Parathyroid adenoma (tissue), 2 donors: ENCODE results near the gene PCDHGB7.
A peak's percentile ranks its signal among the peaks of the same experiment; 100 is the strongest.
"Not testable (repeated sequence)": the region's sequence is repeated elsewhere in the genome, so short reads cannot be mapped to it uniquely, and the experiment has no call there.

Experiments used
- H2AFZ ChIP-seq: fragments of 300-600 bp; sonication (generic); one replicate; pipeline ENCODE4 v1.7.0; 2017; ENCODE audit warnings: antibody characterized with exemption, mild to moderate bottlenecking
- H3K27ac ChIP-seq: fragments of 300-600 bp; sonication (generic); one replicate; pipeline ENCODE4 v1.7.0; 2017
- H3K27me3 ChIP-seq: fragments of 300-600 bp; sonication (generic); one replicate; pipeline ENCODE4 v1.7.0; 2017; ENCODE audit warnings: low read length; ENCODE audit not compliant: control insufficient read depth, insufficient read depth
- H3K36me3 ChIP-seq: fragments of 300-600 bp; sonication (generic); one replicate; pipeline ENCODE4 v1.7.0; 2017; ENCODE audit warnings: low read length; ENCODE audit not compliant: control insufficient read depth, insufficient read depth
- H3K4me1 ChIP-seq: fragments of 300-600 bp; sonication (generic); one replicate; pipeline ENCODE4 v1.7.0; 2017; ENCODE audit warnings: control low read depth
- H3K4me2 ChIP-seq: fragments of 300-600 bp; sonication (generic); one replicate; pipeline ENCODE4 v1.7.0; 2017; ENCODE audit warnings: low read length
- H3K4me3 ChIP-seq: fragments of 300-600 bp; sonication (generic); one replicate; pipeline ENCODE4 v1.7.0; 2017; ENCODE audit warnings: low read depth, low read length
- H3K79me2 ChIP-seq: fragments of 300-600 bp; sonication (generic); one replicate; pipeline ENCODE4 v1.7.0; 2017; ENCODE audit warnings: control low read depth
- H3K9ac ChIP-seq: fragments of 300-600 bp; sonication (generic); one replicate; pipeline ENCODE4 v1.7.0; 2017; ENCODE audit warnings: mild to moderate bottlenecking
- H3K9me3 ChIP-seq: fragments of 300-600 bp; sonication (generic); one replicate; pipeline ENCODE4 v1.7.0; 2017; ENCODE audit warnings: low read length; ENCODE audit not compliant: control insufficient read depth
- TF ChIP-seq, protein P1 (sequence below): fragments of 300-600 bp; sonication (generic); IDR thresholded peaks from one replicate; pipeline ENCODE4 v1.7.0; 2017; ENCODE audit warnings: antibody characterized with exemption, mild to moderate bottlenecking
- donor health status: primary hyperparathyroidism.

Gene PCDHGB7

GRCh38 chr5:141387557-141388311 lies 29.7 kb upstream of the PCDHGB7 start, which contains the start of gene PCDHGB4:
PCDHGB4 (plus strand) TSS chr5:141387698; CDS start chr5:141387885, 187 bp downstream.
- H3K9me3 ChIP-seq, H3K79me2 ChIP-seq, H2AFZ ChIP-seq, H3K27ac ChIP-seq, H3K4me2 ChIP-seq, H3K27me3 ChIP-seq, H3K36me3 ChIP-seq, H3K4me1 ChIP-seq, H3K4me3 ChIP-seq, H3K9ac ChIP-seq: not testable (repeated sequence)
- TF ChIP-seq, protein P1, sequence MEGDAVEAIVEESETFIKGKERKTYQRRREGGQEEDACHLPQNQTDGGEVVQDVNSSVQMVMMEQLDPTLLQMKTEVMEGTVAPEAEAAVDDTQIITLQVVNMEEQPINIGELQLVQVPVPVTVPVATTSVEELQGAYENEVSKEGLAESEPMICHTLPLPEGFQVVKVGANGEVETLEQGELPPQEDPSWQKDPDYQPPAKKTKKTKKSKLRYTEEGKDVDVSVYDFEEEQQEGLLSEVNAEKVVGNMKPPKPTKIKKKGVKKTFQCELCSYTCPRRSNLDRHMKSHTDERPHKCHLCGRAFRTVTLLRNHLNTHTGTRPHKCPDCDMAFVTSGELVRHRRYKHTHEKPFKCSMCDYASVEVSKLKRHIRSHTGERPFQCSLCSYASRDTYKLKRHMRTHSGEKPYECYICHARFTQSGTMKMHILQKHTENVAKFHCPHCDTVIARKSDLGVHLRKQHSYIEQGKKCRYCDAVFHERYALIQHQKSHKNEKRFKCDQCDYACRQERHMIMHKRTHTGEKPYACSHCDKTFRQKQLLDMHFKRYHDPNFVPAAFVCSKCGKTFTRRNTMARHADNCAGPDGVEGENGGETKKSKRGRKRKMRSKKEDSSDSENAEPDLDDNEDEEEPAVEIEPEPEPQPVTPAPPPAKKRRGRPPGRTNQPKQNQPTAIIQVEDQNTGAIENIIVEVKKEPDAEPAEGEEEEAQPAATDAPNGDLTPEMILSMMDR = peak; percentile 43

DNA sequence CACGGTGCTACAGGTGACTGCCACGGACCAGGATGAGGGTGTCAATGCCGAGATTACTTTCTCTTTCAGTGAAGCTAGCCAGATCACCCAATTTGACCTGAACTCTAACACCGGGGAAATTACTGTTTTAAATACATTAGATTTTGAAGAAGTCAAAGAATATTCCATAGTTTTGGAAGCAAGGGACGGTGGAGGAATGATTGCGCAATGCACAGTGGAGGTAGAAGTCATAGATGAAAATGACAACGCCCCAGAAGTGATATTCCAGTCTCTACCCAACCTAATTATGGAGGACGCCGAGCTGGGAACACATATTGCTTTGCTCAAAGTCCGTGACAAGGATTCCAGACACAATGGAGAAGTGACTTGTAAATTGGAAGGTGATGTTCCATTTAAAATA lies 28.8 kb upstream of the PCDHGB7 start:
- Histone ChIP-seq H3K4me2 (no peak overlapping the region), H3K27me3 (no peaks in the 10 kb centered on the region), H3K36me3 (peaks cover 3% of the 10 kb centered on the region), H3K9ac (no peak overlapping the region), H3K9me3 (no peaks in the 10 kb centered on the region), H3K4me1 (no peaks in the 10 kb centered on the region), H2AFZ (no peak overlapping the region), H3K27ac (no peak overlapping the region), H3K79me2 (no peaks in the 10 kb centered on the region), H3K4me3 (no peak overlapping the region)
- TF ChIP-seq, protein P1 = no peak

- no peak overlapping the region for H2AFZ ChIP-seq
- no peak overlapping the region for H3K9ac ChIP-seq
- no peaks in the 10 kb centered on the region for H3K9me3 ChIP-seq
- no peak overlapping the region for H3K27ac ChIP-seq
- no peaks in the 10 kb centered on the region for H3K27me3 ChIP-seq
- H3K4me1 ChIP-seq = no peaks in the 10 kb centered on the region
- no peak overlapping the region for H3K4me2 ChIP-seq
- peaks cover 3% of the 10 kb centered on the region for H3K36me3 ChIP-seq
- no peak overlapping the region for H3K4me3 ChIP-seq
- TF ChIP-seq, protein P1 = no peak
- no peaks in the 10 kb centered on the region for H3K79me2 ChIP-seq
These were observed 28.1 kb upstream of the PCDHGB7 start for GRCh38 chr5:141389153-141390042.

DNA sequence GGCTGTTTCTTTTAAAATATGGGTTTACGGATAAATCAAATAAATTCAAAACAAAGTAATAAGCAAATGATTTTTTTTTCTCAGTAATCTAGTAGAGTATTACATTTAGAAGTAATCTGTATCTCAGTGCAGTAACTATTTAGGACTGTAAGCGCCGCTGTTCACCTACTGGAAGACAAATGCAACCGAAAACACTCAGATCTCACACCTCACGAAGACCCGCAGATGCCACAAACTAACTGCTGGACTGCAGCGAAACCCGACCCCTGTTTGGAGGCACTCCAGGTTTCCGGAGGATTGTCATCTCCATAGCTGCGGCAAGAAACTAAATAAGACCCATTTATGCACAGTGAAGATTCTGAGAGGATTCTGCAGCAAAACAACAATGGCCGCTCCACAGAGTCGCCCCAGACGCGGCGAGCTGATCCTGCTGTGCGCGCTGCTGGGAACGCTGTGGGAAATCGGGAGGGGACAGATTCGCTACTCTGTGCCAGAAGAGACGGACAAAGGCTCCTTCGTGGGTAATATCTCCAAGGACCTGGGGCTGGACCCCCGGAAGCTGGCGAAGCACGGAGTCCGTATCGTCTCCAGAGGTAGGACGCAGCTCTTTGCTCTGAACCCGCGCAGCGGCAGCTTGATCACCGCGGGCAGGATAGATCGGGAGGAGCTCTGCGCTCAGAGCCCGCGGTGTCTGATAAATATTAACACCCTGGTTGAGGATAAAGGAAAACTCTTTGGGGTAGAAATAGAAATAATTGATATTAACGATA lies 24.9 kb upstream of the PCDHGB7 start, which contains the start of gene PCDHGA8:
Gene PCDHGA8, plus strand, starts transcription at position 205 of the 770 bp plus-strand sequence. Its CDS starts 181 bp downstream, at position 386.
- no peak within 1 kb of the TSS for H3K27ac ChIP-seq
- peaks cover 3% of the 10 kb centered on the region for H3K36me3 ChIP-seq
- H3K4me3 ChIP-seq = no peak within 1 kb of the TSS
- H3K27me3 ChIP-seq = no peaks in the 10 kb centered on the region
- TF ChIP-seq, protein P1 = no peak
- H2AFZ ChIP-seq = no peak within 1 kb of the TSS
- no peak within 1 kb of the TSS for H3K4me2 ChIP-seq
- no peaks in the 10 kb centered on the region for H3K9me3 ChIP-seq
- H3K79me2 ChIP-seq = no peaks in the 10 kb centered on the region
- no peaks in the 10 kb centered on the region for H3K4me1 ChIP-seq
- no peak within 1 kb of the TSS for H3K9ac ChIP-seq
